ENCODE data around the gene SSU72.

SSU72 gene

DNA sequence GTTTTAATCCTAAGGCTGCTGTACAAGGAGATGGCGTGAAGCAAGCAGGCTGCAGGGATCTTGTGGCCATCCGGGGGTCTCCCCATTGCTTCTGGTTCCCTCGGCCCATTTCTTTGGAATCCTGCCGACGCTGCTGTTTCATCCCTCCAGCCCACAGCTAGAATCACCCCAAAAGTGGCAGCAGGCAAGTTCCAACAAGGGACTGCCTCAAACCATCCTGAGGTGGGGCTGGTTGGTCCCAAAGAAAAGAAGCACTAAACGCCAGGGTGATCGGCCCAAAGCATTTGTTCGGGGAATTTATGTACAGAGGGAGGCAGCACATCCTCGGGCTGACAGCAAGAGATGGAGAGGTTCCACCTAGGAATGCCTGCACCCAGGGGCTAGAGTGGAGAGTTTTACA is 36.1 kb upstream of the SSU72 start:
- DNase-seq (ENCODE audit: low spot score): no peak

DNA sequence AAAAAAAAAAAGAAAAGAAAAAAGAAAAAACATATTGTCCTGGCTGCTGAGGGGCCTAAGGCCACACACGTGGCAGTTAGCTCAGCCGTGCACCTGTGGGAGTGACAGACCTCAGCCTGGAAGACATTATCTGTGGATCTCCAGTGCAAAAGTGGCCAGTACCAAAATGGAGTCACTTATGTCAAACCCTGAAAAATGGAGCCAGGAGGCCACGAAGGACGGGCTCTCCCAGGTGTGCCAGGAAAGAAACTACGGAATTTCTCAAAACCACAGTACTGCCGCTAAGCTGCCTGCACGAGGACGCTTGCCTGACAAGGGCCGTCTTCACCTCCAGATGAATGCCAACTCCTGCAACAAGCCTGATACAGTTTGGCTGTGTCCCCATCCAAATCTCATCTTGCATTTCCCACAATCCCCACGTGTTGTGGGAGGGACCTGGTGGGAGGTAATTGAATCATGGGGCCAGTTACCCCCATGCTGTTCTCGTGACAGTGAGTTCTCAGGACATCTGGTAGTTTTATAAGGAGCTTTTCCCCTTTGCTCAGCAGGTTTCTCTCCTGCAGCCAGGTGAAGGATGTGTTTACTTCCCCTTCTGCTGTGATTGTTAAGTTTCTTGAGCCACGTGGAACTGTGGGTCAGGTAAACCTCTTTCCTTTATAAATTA is 35.3 kb upstream of the SSU72 start:
- DNase-seq (ENCODE audit: low spot score): no peak

DNA sequence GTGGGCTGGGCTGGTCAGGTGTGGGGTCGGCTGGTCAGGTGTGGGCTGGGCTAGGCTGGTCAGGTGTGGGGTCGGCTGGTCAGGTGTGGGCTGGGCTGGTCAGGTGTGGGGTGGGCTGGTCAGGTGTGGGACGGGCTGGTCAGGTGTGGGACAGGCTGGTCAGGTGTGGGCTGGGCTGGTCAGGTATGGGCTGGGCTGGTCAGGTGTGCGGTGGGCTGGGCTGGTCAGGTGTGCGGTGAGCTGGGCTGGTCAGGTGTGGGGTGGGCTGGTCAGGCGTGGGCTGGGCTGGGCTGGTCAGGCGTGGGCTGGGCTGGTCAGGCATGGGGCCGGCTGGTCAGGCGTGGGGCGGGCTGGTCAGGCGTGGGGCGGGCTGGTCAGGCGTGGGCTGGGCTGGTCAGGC is 31.6 kb upstream of the SSU72 start:
- no peak for DNase-seq (ENCODE audit: low spot score)

DNA sequence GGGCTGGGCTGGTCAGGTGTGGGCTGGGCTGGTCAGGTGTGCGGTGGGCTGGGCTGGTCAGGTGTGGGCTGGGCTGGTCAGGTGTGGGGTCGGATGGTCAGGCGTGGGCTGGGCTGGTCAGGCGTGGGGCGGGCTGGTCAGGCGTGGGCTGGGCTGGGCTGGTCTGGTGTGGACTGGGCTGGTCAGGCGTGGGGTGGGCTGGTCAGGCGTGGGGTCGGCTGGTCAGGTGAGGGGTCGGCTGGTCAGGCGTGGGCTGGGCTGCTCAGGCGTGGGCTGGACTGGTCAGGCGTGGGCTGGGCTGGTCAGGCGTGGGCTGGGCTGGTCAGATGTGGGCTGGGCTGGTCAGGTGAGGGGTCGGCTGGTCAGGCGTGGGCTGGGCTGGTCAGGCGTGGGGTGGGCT is 31.1 kb upstream of the SSU72 start:
- DNase-seq (ENCODE audit: low spot score): no peak

DNA sequence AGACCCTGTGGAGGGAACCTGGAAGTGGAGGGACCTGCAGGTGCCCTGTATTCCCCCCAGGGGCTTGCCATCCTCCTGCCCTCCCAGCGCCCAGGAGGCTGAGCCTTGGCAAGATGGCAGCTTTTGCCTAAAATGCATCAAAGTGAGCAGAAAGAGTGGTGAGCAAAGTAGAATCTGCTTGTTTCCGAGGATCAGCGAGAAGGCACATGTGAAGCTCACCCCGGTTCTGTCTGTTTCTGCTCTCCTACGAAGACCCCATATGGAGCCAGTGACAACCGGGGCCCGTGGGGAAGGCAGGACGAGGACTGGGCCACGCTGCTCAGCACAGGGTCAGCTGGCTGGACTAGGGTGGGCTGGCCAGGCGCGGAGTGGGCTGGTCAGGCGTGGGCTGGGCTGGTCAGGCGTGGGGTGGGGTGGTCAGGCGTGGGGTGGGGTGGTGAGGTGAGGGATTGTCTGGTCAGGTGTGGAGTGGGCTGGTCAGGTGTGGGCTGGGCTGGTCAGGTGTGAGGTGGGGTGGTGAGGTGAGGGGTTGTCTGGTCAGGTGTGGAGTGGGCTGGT is 30.4 kb upstream of the SSU72 start:
- no peak for DNase-seq (ENCODE audit: low spot score)

DNA sequence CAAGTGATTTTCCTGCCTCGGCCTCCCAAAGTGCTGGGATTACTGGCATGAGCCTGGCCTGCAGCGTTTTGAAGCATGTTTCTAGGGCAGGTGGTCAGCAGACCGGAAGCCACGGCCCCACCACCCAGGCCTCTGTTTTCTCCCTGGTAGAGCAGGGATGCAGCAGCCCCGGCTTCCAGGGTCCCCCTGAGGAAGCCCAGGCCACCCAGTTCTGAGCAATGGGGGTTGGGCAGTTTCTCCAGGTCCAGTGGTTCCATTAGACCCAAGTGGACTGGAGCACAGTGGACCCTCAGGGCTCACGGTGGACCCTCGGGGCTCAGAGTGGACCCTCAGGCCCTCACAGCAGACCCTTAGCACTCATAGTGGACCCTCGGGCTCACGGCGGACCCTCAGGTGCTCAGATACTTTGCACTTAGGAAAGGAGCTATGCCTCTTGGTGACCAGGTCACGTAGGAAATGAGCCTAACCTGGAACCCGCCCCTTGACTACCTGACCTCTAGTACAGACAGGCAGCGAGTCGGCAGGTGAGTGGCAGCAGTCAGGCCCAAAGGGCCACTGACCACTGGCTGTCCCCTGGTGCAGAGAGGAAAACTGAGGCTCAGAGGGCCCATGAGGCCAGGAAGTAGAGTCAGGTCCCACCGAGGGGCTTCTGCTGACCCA is 29.8 kb upstream of the SSU72 start:
- no peak for DNase-seq (ENCODE audit: low spot score)

DNA sequence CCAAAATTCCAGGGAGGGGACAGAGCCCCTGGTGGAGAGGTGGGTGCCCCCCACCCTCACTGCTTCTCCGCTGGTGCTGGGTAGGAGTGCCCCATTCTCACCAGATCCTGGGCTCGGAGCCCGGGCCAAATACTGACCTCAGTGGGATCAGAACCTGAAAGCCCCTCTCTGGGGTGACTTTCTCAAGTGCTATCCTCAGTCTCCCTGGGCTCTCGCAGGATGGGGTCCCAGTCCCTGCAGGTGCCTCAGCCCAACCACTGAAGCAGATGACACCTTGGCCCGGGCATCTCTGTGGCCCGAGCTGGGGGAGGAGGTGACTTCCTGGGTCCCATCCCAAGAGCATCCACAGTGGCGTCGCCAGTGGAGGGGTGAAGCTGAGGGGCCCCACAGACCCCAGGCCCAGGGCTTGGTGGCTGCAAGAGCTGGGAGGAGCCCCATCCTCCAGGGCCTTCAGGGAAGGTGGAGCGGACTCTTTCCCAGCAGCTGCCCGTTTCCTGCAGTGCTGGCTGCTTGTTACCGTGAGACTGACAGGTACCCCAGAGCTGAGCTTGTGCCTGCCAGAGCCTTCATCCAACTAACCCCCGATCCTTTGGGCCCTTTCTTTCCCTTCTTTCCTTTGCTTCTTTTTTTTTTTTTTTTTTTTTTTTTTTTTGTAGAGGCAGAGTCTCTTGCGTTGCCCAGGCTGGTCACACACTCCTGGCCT is 29.2 kb upstream of the SSU72 start:
- DNase-seq (ENCODE audit: low spot score): no peak

DNA sequence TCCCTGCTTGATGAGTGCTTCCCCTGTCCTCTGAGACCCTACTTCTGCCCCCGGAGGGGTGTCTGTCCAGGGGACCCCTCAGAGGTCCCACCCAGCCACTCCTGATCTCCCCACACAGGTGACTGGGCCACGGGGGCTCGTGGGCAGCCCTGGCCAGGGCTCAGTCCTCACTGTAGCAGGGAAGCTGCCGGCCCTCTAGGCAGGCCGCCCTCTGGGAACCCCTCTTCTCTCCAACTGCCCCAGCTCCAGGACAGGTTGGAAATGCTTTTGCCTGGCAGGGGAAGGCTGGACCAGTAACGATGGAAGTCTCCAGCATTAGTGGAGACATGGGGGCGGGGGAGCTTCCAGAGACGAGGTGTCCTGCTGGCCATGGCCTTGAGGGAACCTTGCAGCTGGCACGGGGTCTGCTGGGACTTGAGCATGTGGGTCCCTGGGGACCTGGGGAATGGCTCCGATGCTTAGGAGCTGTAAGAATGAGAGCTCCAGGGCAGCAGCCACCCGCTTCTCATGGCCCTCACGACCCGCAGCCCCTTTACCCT is 28.4 kb upstream of the SSU72 start:
- no peak for DNase-seq (ENCODE audit: low spot score)

DNA sequence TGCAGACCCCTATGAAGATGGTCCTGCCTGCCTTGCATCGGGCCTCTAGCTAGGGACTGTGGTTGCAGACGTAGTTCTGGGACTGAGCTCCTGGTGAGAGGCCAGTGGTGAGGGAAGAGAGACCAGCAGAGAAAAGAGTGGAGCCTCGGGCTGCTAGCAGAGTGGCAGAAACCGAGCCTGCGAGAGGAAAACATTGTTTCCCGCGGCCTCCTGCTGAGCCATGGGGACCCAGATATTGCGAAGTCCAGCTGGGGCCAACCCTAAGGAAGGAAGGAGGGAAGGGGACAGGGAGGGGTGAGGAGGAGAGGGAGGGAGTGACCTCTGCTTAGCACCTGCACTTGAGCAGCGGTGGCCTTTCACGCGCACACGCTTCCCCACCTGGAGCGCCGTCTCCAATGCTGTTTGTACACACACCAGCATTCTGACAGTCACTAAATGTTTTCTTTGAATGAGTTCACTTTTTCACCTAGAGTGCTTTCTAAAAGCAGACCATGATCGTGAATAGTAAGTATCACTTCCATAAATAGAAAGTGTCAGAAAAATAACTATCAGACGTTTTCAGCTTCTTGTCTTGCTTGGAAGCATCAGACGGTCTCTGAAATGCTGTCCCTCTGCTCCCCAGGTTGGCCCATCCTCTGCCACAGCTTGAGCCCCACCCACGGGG is 27.8 kb upstream of the SSU72 start:
- no peak for DNase-seq (ENCODE audit: low spot score)

DNA sequence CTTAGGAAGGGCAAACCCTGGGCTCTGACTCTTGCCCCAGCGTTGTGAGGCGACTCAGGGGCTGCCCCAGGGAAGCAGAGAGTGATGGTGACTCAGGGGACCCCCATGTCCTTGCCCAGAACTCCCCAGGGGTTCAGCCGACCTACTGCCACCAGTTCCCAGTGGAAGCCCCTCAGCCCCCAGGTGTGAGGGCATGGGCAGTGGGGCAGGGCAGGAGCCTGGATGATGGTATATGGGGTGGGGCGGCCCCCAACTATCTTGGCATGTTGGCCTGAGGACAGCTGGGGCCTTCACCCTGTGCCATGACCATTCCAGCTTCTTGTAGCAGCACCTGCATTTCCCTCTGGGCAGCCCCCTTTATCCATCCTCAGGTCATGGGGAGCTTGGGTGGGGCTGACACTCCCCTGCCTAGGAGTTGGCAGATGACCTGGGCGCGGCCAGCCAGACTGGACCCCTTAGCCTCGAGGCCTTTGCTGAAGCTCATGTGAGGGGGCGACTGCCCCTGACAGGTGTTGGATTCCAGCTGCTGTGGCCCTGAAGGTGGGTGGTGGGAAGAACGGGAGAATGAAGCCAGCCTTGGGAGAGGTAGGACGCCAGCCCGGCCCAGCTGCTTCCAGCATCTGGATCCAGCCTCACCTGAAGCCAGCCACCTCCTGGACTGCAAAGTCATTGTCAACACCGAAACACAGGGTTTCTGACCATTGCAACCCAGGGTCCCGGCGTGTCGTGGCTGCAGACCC is 27.1 kb upstream of the SSU72 start:
- no peak for DNase-seq (ENCODE audit: low spot score)

DNA sequence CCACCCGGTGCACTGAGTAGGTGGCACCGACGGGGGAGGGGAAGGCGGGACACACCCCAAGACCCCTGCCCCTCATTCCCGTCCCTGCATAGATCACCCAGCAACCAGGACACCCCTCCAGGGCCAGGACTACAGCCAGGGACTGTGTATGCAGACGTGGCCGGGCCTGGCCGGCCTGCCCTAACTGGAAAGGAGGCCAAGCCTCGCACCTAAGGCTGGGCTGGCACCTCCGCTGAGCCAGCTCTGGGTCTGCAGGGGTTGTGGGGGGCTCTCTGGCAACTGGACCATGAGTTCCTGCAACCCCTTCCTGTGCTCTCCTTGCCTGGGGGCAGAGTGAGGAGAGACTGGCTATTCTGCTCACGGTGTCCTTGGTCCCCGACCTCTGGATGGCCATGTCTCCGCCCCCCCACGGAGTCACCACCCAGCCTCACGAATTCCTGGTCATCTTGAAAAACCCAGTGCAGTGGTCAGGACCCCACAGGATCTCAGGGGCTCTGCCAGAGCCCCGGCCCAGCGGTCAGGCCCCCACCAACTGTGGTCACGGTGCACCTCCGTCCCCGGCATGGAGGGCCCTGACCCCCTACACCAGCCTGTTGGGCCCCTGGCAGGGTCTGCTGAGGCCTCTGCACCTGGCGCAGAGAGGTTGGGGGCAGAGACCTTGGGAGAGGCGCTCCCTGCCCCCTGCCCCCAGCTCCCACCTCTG is 26.3 kb upstream of the SSU72 start:
- DNase-seq (ENCODE audit: low spot score): no peak

DNA sequence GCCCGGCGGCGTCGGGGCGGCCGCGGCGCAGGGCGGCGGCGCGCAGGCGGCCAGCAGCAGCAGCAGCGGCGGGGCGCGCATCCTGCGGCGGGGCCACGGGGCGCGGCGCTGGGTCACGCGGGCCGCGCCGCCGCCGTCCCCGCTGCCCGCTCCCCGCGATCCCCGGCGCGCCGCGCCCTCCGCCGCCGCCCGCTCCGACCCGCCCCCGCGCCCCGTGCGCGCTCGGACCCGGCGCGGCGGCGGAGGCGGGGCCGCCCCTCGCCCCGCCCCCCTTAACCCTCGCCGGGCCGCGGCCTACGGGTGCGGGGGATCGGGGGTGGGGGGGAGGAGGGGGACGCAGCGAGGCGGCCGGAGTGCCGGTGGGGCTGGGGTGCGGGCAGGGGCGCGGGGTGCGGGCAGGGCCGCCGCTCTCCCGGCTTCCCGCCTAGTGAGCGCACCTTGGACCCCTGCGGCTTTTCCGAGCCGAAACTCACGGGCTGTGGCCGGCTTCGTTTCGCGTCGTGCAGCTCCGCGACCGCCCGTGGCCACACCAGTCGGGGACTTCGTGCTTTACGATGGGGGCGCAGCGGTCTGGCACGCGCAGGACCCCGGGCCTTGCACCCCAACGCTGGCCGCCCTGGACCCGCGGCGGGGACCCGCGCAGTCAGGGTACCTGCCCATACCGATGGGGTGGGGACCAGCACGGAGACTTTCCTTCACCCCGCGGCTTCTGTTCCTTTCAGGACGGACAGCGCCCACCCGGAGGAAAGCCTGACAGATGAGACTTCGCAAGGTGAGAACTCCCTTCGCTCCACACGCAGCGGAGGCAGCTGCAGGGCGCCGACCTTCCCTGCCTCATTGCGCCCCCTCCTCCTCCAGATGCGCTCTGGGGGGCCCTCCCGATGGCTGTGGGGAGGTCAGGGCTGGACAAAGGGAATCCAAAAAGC is 25.5 kb upstream of the SSU72 start, which contains the start of gene FNDC10:
Gene FNDC10, minus strand, starts transcription at position 201 of the 926 bp plus-strand sequence. Its CDS starts 120 bp downstream, at position 81.
- no peak for DNase-seq (ENCODE audit: low spot score)

DNA sequence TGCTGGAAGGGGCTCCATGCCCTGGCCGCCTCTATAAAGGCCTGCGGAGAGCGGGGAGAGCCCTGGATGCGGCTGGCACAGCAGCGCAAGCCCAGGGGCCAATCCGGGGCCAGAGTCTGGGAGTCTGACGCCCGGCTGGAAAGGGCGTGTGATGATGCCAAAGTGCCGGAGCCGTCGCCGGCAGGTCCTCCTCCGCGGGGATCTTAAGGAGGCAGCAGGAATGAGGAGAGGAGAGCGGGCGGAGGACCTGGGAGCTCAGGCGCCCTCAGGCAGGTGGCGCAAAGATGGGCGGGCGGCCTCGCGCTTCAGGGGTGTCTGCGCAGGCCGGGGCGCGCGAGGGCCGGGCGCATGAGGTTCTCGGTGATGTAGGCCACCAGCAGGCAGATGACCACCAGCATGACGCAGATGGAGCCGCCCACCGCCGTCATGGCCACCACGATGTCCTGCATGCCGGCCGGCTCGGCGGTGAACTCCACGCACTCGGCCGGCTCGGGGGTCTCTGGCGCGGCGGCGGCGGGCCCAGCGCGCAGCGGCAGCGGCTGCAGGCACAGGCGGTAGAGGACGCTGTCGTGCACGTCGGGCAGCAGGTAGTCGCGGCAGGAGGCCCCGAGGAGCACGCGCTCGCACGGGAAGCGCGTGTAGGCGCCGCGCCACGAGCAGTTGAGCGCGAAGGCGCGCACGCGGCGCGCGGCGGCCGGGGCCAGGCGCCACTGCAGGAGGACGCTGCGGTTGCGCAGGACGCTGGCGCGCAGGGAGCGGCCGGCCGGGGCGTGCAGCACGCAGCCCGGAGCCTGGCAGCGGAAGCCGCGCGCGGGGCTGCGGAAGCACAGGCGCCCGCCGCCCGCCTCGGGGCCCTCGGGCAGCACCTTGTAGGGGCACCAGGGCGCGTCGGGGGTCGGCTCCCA is 24.6 kb upstream of the SSU72 start:
- DNase-seq (ENCODE audit: low spot score): no peak

DNA sequence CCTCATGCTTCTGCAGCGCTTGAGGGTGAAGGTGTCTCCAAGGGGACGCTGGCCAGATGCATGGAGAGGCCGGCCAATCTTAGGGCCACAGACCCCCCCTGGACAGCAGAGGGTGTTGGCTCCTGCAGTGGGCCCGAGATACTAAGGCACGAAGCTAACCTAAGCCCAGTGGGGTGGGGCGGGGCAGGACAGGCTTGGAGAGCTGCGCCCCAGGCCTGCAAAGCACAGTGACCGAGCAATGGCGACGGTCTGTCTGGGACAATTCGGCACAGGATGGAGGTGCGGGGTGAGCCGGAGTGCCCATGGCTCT is 24.0 kb upstream of the SSU72 start:
- no peak for DNase-seq (ENCODE audit: low spot score)

DNA sequence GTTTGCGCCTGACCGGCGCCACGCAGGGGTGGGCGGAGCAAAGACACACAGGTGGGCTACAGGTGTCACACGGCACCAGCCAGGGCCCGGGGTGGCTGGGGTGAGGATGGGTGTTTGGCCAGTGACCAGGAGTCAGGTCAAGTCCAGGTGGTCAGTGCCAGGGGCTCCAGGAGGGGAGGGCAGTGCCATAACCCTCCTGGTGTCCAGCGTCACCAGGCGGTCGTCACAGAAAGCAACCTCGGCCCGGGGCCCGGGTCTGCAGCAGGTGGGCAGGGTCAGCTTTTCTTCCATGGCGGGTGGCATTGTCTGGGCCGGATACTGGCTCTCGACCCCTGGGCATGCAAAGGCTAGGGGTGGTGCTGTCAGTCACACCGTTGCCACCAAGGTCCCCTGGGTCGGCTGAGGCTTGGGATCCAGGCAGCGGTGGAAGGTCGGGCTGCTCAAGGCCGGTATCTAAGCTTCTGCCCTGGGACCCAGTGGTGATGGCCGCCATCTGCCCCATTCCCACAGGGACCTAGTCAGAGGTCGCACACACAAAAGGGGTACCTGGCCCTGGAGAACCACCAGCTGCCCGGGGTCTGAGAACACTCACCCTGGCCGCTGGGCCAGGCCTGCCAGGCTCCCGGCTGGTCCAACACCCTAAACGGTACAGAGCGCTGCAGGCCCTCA is 23.5 kb upstream of the SSU72 start:
- no peak for DNase-seq (ENCODE audit: low spot score)

DNA sequence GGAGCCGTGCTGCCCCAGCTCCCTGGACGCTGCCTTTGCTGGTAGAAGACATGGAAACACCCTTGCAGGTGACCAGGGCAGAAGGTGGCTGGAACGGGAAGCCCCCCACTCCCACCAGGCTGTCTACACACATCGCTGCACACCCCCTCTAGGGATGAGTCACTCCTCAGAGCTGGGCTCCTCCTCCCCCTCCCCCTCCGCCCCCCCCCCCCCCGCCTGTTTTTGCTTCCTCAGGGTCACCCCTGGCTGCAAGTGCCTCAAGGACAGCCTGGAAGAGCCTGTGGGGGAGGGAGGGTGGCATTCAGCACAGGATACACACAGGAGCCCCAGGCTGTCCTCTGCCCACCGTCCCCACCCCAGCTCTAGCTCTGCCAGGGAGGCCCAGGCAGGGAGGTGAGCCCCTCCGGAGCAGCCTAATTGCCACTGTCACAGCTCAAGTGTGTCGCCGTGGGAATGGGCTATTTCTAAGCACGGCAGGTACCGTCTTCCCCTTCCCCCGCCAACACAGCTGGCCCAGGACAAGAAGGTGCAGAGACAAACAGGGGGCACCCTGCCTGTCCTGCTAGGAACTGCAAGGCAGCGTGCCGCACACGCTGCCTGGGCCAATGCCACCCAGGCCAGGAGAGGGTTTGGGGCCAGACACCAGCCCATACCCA is 22.7 kb upstream of the SSU72 start:
- no peak for DNase-seq (ENCODE audit: low spot score)

DNA sequence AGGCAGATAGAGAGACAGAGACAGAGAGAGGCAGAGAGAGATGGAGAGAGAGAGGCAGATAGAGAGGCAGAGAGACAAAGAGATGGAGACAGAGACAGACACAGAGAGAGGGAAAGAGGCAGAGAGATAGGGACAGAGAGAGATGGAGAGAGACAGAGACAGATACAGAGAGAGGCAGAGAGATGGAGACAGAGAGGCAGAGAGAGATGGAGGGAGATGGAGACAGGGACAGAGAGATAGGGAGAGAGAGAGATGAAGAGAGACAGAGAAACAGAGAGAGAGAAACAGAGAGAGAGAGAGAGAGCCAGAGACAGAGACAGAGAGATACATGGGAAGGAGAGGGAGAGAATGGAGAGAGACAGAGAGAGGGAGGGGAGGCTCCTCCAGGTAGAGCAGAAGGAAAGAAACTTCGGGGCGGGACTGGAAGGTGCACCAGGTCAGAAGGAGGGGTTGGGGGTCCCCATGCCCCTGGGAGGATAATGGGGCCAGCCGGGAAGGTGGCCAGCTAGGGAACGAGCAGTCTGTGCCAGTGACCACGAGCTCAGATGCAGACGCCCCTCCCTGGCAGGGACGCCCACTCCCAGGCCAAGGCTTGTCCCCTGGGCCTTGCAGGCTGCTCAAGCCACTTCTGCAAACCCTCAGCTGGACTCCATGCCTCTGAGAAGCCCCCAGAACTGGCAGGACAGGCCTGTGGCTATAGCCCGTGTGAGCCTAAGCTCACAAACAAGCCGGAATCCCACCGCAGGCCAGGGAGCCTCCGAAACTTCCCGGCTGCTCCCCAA is 22.0 kb upstream of the SSU72 start:
- no peak for DNase-seq (ENCODE audit: low spot score)
